ENCODE data around the gene DNER.
"Not testable (repeated sequence)": the region's sequence is repeated elsewhere in the genome, so short reads cannot be mapped to it uniquely, and the experiment has no call there.

Gene DNER

GRCh38 chr2:229701062-229701461, 13.3 kb downstream of the DNER start:
- H3K4me3 ChIP-seq (ENCODE audit: low read depth, low read length) = no peak overlapping the region
- TF ChIP-seq, protein P1, sequence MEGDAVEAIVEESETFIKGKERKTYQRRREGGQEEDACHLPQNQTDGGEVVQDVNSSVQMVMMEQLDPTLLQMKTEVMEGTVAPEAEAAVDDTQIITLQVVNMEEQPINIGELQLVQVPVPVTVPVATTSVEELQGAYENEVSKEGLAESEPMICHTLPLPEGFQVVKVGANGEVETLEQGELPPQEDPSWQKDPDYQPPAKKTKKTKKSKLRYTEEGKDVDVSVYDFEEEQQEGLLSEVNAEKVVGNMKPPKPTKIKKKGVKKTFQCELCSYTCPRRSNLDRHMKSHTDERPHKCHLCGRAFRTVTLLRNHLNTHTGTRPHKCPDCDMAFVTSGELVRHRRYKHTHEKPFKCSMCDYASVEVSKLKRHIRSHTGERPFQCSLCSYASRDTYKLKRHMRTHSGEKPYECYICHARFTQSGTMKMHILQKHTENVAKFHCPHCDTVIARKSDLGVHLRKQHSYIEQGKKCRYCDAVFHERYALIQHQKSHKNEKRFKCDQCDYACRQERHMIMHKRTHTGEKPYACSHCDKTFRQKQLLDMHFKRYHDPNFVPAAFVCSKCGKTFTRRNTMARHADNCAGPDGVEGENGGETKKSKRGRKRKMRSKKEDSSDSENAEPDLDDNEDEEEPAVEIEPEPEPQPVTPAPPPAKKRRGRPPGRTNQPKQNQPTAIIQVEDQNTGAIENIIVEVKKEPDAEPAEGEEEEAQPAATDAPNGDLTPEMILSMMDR (conservative IDR thresholded peaks at IDR 0.05; ENCODE audit: low read depth, low read length) = no peak
- DNase-seq (ENCODE audit: low read depth) = no peak

GRCh38 chr2:229695961-229696360, 18.4 kb downstream of the DNER start:
- DNase-seq (ENCODE audit: low read depth) = no peak
- H3K4me3 ChIP-seq (ENCODE audit: low read depth, low read length) = no peak overlapping the region
- TF ChIP-seq, protein P1 (conservative IDR thresholded peaks at IDR 0.05; ENCODE audit: low read depth, low read length) = no peak

- not testable (repeated sequence) for H3K4me3 ChIP-seq (ENCODE audit: low read depth, low read length); DNase-seq (ENCODE audit: low read depth)
Observed at GRCh38 chr2:229693845-229694244, 20.5 kb downstream of the DNER start.

DNA sequence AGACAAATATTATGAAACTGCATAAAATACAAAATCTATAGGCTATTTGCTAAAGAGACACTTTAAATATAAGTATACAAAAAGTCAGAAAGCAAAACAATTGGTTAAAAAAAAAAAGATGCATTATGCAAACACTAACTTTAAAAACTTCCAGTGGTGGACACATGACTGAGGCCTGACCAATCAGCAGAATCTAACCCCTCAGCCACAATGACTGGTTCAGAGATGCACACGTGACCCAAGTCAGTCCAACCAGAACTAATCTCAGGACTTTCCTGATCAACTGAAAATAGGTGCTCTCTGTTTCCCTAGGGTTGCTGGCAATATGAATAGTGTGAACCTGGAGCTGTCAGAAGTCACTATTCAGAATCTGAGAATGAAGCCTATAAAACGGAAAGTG, 22.7 kb downstream of the DNER start:
- no peak for DNase-seq (ENCODE audit: low read depth)
- TF ChIP-seq, protein P1 (conservative IDR thresholded peaks at IDR 0.05; ENCODE audit: low read depth, low read length) = no peak
- H3K4me3 ChIP-seq (ENCODE audit: low read depth, low read length) = no peak overlapping the region

DNA sequence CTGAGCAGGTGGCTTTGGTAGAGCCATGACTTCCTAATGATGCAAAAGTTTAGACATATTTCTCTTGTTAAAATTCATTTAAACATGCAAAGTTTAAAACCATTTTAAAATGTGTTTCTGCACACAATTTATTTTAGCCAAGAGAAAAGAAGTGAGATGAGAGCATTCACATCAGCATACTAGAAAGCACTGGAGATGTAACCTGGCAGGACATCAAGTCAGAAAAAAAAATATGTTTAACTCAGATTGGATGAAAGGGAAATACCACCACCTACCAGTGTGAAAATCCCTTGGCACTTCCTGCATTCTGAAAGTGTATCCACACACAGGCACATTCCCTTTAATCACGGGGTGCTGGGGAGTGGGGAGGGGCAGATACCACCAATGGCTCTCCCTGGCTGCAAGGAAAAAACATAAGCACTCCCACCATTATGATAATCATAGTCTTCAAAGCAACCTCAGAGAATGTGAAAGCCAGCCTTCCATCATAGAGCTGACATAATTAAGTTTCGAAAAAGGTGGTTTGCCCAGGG, 25.0 kb downstream of the DNER start:
- DNase-seq (ENCODE audit: low read depth) = peak; percentile 20
- TF ChIP-seq, protein P1 (conservative IDR thresholded peaks at IDR 0.05; ENCODE audit: low read depth, low read length) = no peak
- no peak overlapping the region for H3K4me3 ChIP-seq (ENCODE audit: low read depth, low read length)

GRCh38 chr2:229688141-229688540, 26.2 kb downstream of the DNER start:
- TF ChIP-seq, protein P1 (conservative IDR thresholded peaks at IDR 0.05; ENCODE audit: low read depth, low read length) = no peak
- no peak for DNase-seq (ENCODE audit: low read depth)
- H3K4me3 ChIP-seq (ENCODE audit: low read depth, low read length) = no peak overlapping the region

GRCh38 chr2:229686122-229686919, 28.0 kb downstream of the DNER start:
- DNase-seq (ENCODE audit: low read depth) = peak; percentile 13
- no peak overlapping the region for H3K4me3 ChIP-seq (ENCODE audit: low read depth, low read length)
- TF ChIP-seq, protein P1 (conservative IDR thresholded peaks at IDR 0.05; ENCODE audit: low read depth, low read length) = no peak

All from choroid plexus epithelial cell (primary cell).